Measurements from ENCODE around the gene CPN2.

The CPN2 gene

GRCh38 chr3:194354315-194354714 lies 3.2 kb upstream of the CPN2 start:
- DNase-seq (ENCODE audit: low read depth, low spot score), result no peak

GRCh38 chr3:194352667-194353246 lies 1.6 kb upstream of the CPN2 start:
- no peak for DNase-seq (ENCODE audit: low read depth, low spot score)

GRCh38 chr3:194351952-194352536 lies 916 bp upstream of the CPN2 start:
- DNase-seq (ENCODE audit: low read depth, low spot score), result no peak

- DNase-seq (ENCODE audit: low read depth, low spot score), result no peak
Measured at GRCh38 chr3:194350726-194351071, 429 bp downstream of the CPN2 start.

- DNase-seq (ENCODE audit: low read depth, low spot score), result no peak
Measured at GRCh38 chr3:194348354-194348753, 2.8 kb downstream of the CPN2 start.

GRCh38 chr3:194346621-194347020 lies 4.5 kb downstream of the CPN2 start:
- DNase-seq (ENCODE audit: low read depth, low spot score), result peak; percentile 30

- no peak for DNase-seq (ENCODE audit: low read depth, low spot score)
Measured at GRCh38 chr3:194346035-194346434, 5.1 kb downstream of the CPN2 start.

- peak; percentile 81 for DNase-seq (ENCODE audit: low read depth, low spot score)
Measured at GRCh38 chr3:194344012-194344411, 7.1 kb downstream of the CPN2 start.

- DNase-seq (ENCODE audit: low read depth, low spot score), result no peak
Measured at GRCh38 chr3:194343561-194343893, 7.6 kb downstream of the CPN2 start.

GRCh38 chr3:194342861-194343560 lies 8.1 kb downstream of the CPN2 start:
- no peak for DNase-seq (ENCODE audit: low read depth, low spot score)

- DNase-seq (ENCODE audit: low read depth, low spot score), result no peak
Measured at GRCh38 chr3:194340757-194341400, 10.2 kb downstream of the CPN2 start.

GRCh38 chr3:194339840-194340239 lies 11.3 kb downstream of the CPN2 start:
- DNase-seq (ENCODE audit: low read depth, low spot score), result no peak

GRCh38 chr3:194339356-194339755 lies 11.8 kb downstream of the CPN2 start:
- no peak for DNase-seq (ENCODE audit: low read depth, low spot score)

GRCh38 chr3:194337965-194338753 lies 13.0 kb downstream of the CPN2 start:
- DNase-seq (ENCODE audit: low read depth, low spot score), result peak; percentile 55

GRCh38 chr3:194336601-194337355 lies 14.3 kb downstream of the CPN2 start:
- DNase-seq (ENCODE audit: low read depth, low spot score), result no peak

GRCh38 chr3:194333981-194334320 lies 17.2 kb downstream of the CPN2 start:
- no peak for DNase-seq (ENCODE audit: low read depth, low spot score)

- peak; percentile 94 for DNase-seq (ENCODE audit: low read depth, low spot score)
Measured at GRCh38 chr3:194333212-194333980, 17.7 kb downstream of the CPN2 start.

GRCh38 chr3:194332858-194333211 lies 18.3 kb downstream of the CPN2 start:
- no peak for DNase-seq (ENCODE audit: low read depth, low spot score)

- DNase-seq (ENCODE audit: low read depth, low spot score), result peak; percentile 75
Measured at GRCh38 chr3:194330579-194330978, 20.5 kb downstream of the CPN2 start.

- DNase-seq (ENCODE audit: low read depth, low spot score), result no peak
Measured at GRCh38 chr3:194330160-194330559, 21.0 kb downstream of the CPN2 start.

- DNase-seq (ENCODE audit: low read depth, low spot score), result no peak
Measured at GRCh38 chr3:194329583-194329965, 21.6 kb downstream of the CPN2 start.
